Lower lobe of right lung (tissue), 2 donors: ENCODE data around the gene DPYSL3. TPM values are rescaled to one million over a fixed set of nuclear protein-coding genes. Genes with fewer than 3 reads are reported as not detected.

ENCODE experiments used
- ATAC-seq, 2 donors: fragments of 200-7000 bp; cut with Tn5 transposase; one replicate each; pipeline ENCODE4 v1.9.1; 2020 to 2022; ENCODE audit warnings: mild to moderate bottlenecking in 2 of 2, moderate library complexity in 2 of 2
- DNase-seq: peaks from one replicate; pipeline ENCODE4 v3.0.0-alpha.2; 2020
- H3K27ac ChIP-seq: fragments of 200-600 bp; one replicate; pipeline ENCODE4 v1.8.0; 2022
- H3K27me3 ChIP-seq: fragments of 200-600 bp; one replicate; pipeline ENCODE4 v1.8.0; 2022; ENCODE audit warnings: low read depth
- H3K36me3 ChIP-seq: fragments of 200-600 bp; one replicate; pipeline ENCODE4 v1.8.0; 2022; ENCODE audit warnings: mild to moderate bottlenecking
- H3K4me1 ChIP-seq: fragments of 200-600 bp; one replicate; pipeline ENCODE4 v1.8.0; 2022
- H3K4me3 ChIP-seq: fragments of 200-600 bp; one replicate; pipeline ENCODE4 v1.8.0; 2022; ENCODE audit warnings: mild to moderate bottlenecking
- H3K9me3 ChIP-seq: fragments of 200-600 bp; one replicate; pipeline ENCODE4 v1.8.0; 2022
- CTCF ChIP-seq: fragments of 200-600 bp; IDR thresholded peaks from one replicate; pipeline ENCODE4 v1.8.0; 2022; ENCODE audit warnings: antibody characterized with exemption, mild to moderate bottlenecking
- intact Hi-C: fragments of 100-400 bp; cut with DNase I; formaldehyde crosslinking; loops from one replicate; pipeline ENCODE4 v1.11.0; 2022
- total RNA-seq: library from RNA; stranded (reverse); fragmentation: NEBNext Ultra II Directional; extraction: Animal tissue kit (Norgen Biotek cat#: 25700); gene quantifications from one replicate; pipeline ENCODE4 v1.2.1, GENCODE V29; 2021
- donor health status: DM: no; HTN: yes; CAD: no; lungs with severe emphysema.

The DPYSL3 gene
- total RNA-seq, 1 donor from 2014 or later: 45.7 TPM

- no peak for DNase-seq
- H3K4me1 ChIP-seq: no peaks in the 10 kb centered on the region
- peak in 1 of 2 donors; percentile 42 for ATAC-seq
Measured at GRCh38 chr5:147341345-147341744, 168.5 kb downstream of the DPYSL3 start.

GRCh38 chr5:147340941-147341340 is 168.9 kb downstream of the DPYSL3 start:
- intact Hi-C loops: no loop called here
- Histone ChIP-seq H3K9me3 (no peaks in the 10 kb centered on the region), H3K27me3 (no peaks in the 10 kb centered on the region), H3K27ac (no peak overlapping the region), H3K36me3 (no peaks in the 10 kb centered on the region), H3K4me3 (no peak overlapping the region), H3K4me1 (no peaks in the 10 kb centered on the region)
- ATAC-seq: no peak
- TF ChIP-seq CTCF: no peak
- DNase-seq: no peak

More at GRCh38 chr5:147341345-147341744, 168.5 kb downstream of the DPYSL3 start:
- H3K27me3 ChIP-seq: no peaks in the 10 kb centered on the region
- H3K27ac ChIP-seq: no peak overlapping the region
- no peak overlapping the region for H3K4me3 ChIP-seq
- H3K36me3 ChIP-seq: no peaks in the 10 kb centered on the region
- TF ChIP-seq CTCF: no peak
- intact Hi-C loops: no loop called here
- H3K9me3 ChIP-seq: no peaks in the 10 kb centered on the region
